Measurements from ENCODE around the gene CPNE5.

CPNE5 gene

GRCh38 chr6:36793296-36793912 is 45.8 kb downstream of the CPNE5 start:
- Mint-ChIP-seq H3K4me1 (ENCODE audit: low read depth) (peaks cover 4% of the 10 kb centered on the region), H3K27me3 (peaks cover 41% of the 10 kb centered on the region), H3K27ac (no peak overlapping the region), H3K4me3 (no peak overlapping the region), H3K36me3 (ENCODE audit: low read depth) (no peaks in the 10 kb centered on the region), H3K9me3 (no peaks in the 10 kb centered on the region)
- intact Hi-C loops (cut with micrococcal nuclease): no loop called here

GRCh38 chr6:36791521-36792135 is 47.6 kb downstream of the CPNE5 start:
- H3K27ac Mint-ChIP-seq: no peak overlapping the region
- H3K4me1 Mint-ChIP-seq (ENCODE audit: low read depth): peaks cover 4% of the 10 kb centered on the region
- intact Hi-C loops (cut with micrococcal nuclease): no loop called here
- H3K27me3 Mint-ChIP-seq: peaks cover 48% of the 10 kb centered on the region
- H3K36me3 Mint-ChIP-seq (ENCODE audit: low read depth): no peaks in the 10 kb centered on the region
- no peaks in the 10 kb centered on the region for H3K9me3 Mint-ChIP-seq
- no peak overlapping the region for H3K4me3 Mint-ChIP-seq

DNA sequence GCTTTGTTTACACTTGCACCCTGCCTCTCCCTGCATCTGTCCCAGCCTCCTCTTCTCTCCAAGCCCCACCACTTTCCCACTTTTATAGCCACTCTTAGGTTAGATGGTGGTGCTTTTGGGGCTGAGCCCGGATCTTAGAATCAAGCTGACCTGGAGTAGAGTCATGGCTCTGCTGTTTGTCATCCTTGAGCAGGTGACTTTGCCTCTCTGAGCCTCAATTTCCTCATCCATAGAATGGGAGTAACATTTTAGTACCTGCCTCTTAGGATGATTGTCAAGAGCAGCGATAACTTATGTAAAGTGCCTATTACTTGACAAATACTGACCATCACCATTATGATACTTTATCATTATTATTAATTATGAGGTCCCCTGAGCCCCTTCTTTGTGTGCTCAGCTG is 48.2 kb downstream of the CPNE5 start:
- Mint-ChIP-seq H3K27ac (no peak overlapping the region), H3K36me3 (ENCODE audit: low read depth) (no peaks in the 10 kb centered on the region), H3K4me1 (ENCODE audit: low read depth) (peaks cover 4% of the 10 kb centered on the region), H3K4me3 (no peak overlapping the region), H3K27me3 (peaks cover 48% of the 10 kb centered on the region), H3K9me3 (no peaks in the 10 kb centered on the region)
- intact Hi-C loops (cut with micrococcal nuclease): no loop called here

GRCh38 chr6:36788768-36789167 is 50.5 kb downstream of the CPNE5 start:
- intact Hi-C loops (cut with micrococcal nuclease): no loop called here
- Mint-ChIP-seq H3K36me3 (ENCODE audit: low read depth) (no peaks in the 10 kb centered on the region), H3K27me3 (peaks cover 46% of the 10 kb centered on the region), H3K4me3 (no peak overlapping the region), H3K4me1 (ENCODE audit: low read depth) (peaks cover 4% of the 10 kb centered on the region), H3K9me3 (no peaks in the 10 kb centered on the region), H3K27ac (no peak overlapping the region)

GRCh38 chr6:36788186-36788585 is 51.1 kb downstream of the CPNE5 start:
- Mint-ChIP-seq H3K36me3 (ENCODE audit: low read depth) (no peaks in the 10 kb centered on the region), H3K9me3 (no peaks in the 10 kb centered on the region), H3K27ac (no peak overlapping the region), H3K4me1 (ENCODE audit: low read depth) (peaks cover 4% of the 10 kb centered on the region), H3K4me3 (no peak overlapping the region), H3K27me3 (peaks cover 40% of the 10 kb centered on the region)
- intact Hi-C loops (cut with micrococcal nuclease): no loop called here

DNA sequence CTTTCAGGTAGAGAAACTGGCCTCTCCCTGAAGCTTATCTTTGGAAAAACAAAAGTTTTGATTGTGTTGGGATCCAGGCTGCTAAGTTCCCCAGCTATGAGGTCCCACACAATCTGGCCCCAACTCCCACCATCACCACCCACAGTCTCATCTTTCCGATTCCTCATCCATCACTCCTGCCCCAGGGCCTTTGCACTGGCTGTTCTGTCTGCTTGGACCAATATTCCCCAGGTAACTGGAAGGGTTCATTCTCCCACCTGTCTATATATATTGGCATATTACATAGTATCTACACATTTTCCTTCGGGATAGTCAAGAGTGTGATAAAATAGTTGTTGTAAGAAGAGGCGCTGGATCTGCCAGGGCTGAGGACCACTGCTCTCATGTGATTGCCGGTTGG is 52.0 kb downstream of the CPNE5 start:
- intact Hi-C loops (cut with micrococcal nuclease): no loop called here
- H3K4me3 Mint-ChIP-seq: no peak overlapping the region
- H3K27me3 Mint-ChIP-seq: peaks cover 33% of the 10 kb centered on the region
- H3K27ac Mint-ChIP-seq: no peak overlapping the region
- peaks cover 10% of the 10 kb centered on the region for H3K4me1 Mint-ChIP-seq (ENCODE audit: low read depth)
- H3K36me3 Mint-ChIP-seq (ENCODE audit: low read depth): no peaks in the 10 kb centered on the region
- H3K9me3 Mint-ChIP-seq: no peaks in the 10 kb centered on the region

GRCh38 chr6:36786055-36786675 is 53.1 kb downstream of the CPNE5 start:
- no peak overlapping the region for H3K27ac Mint-ChIP-seq
- peaks cover 19% of the 10 kb centered on the region for H3K4me1 Mint-ChIP-seq (ENCODE audit: low read depth)
- H3K9me3 Mint-ChIP-seq: no peaks in the 10 kb centered on the region
- H3K4me3 Mint-ChIP-seq: no peak overlapping the region
- intact Hi-C loops (cut with micrococcal nuclease): no loop called here
- H3K36me3 Mint-ChIP-seq (ENCODE audit: low read depth): no peaks in the 10 kb centered on the region
- H3K27me3 Mint-ChIP-seq: peaks cover 24% of the 10 kb centered on the region

DNA sequence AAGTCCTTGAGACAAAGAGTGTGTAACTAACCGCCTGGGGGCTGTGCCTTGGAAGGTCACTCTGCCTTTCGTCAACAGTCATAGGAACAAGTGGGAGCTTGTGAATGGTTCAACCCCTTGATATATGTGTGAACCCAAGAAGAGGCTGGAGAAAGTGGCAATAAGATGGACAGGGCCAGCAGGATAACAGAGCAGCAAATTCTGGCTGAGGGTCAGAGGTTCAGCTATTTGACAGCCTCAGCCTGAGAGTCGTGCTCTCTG is 54.9 kb downstream of the CPNE5 start:
- intact Hi-C loops (cut with micrococcal nuclease): no loop called here
- H3K4me3 Mint-ChIP-seq: no peak overlapping the region

DNA sequence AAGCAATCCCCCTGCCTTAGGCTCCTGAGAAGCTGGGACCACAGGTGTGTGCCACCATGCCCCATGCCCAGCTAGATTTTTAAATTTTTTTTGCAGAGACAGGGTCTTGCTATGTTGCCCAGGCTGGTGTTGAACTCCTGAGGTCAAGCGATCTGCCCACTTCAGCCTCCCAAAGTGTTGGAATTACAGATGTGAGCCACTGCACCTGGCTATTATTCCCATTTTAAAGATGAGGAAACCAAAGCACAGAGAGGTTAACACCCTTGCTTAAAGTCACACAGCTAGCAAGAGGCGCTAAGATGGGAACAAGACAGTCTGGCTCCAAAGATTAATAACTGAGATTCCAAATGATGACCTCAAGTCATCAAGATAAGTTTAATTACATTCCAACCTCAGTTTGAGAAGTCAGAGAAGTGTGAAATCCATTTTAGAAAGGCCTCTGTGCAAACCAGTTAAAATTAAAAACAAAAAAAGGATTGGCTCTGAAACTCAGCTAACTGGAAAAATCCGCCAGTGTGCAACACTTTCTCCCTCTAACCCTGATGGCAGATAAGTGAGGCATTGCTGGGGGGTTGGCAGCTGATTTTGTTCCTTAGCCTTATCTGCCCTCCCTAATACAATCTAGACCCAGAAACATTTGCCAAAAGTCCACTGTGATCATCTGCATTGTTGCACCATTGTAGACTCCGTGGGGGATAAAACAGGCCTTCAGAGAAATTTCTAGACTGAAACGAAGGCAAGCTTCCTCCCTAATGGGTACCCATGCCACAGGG is 55.5 kb downstream of the CPNE5 start:
- H3K36me3 Mint-ChIP-seq (ENCODE audit: low read depth): no peaks in the 10 kb centered on the region

More for the DNA sequence above, 54.9 kb downstream of the CPNE5 start:
- Mint-ChIP-seq H3K36me3 (ENCODE audit: low read depth) (no peaks in the 10 kb centered on the region), H3K27me3 (peaks cover 15% of the 10 kb centered on the region), H3K27ac (no peak overlapping the region), H3K4me1 (ENCODE audit: low read depth) (peaks cover 35% of the 10 kb centered on the region), H3K9me3 (no peaks in the 10 kb centered on the region)

GRCh38 chr6:36781669-36782068 is 57.6 kb downstream of the CPNE5 start:
- Mint-ChIP-seq H3K27me3 (peaks cover 9% of the 10 kb centered on the region), H3K36me3 (ENCODE audit: low read depth) (no peaks in the 10 kb centered on the region), H3K4me3 (no peak overlapping the region), H3K4me1 (ENCODE audit: low read depth) (peaks cover 55% of the 10 kb centered on the region), H3K9me3 (no peaks in the 10 kb centered on the region), H3K27ac (peak overlapping the region; percentile 63)
- intact Hi-C loops (cut with micrococcal nuclease): loop anchor here (2.0 kb wide), 1 partner anchor 15 kb away; no protein-coding TSS in a partner anchor

More for the DNA sequence above, 55.5 kb downstream of the CPNE5 start:
- no peak overlapping the region for H3K4me3 Mint-ChIP-seq
- peaks cover 12% of the 10 kb centered on the region for H3K27me3 Mint-ChIP-seq
- H3K4me1 Mint-ChIP-seq (ENCODE audit: low read depth): peaks cover 34% of the 10 kb centered on the region
- intact Hi-C loops (cut with micrococcal nuclease): loop anchor here (2.0 kb wide), 1 partner anchor 17 kb away; no protein-coding TSS in a partner anchor
- no peak overlapping the region for H3K27ac Mint-ChIP-seq
- H3K9me3 Mint-ChIP-seq: no peaks in the 10 kb centered on the region

- H3K9me3 Mint-ChIP-seq: no peaks in the 10 kb centered on the region
- H3K27me3 Mint-ChIP-seq: peaks cover 15% of the 10 kb centered on the region
- intact Hi-C loops (cut with micrococcal nuclease): no loop called here
- peak overlapping the region; percentile 63 for H3K27ac Mint-ChIP-seq
- no peaks in the 10 kb centered on the region for H3K36me3 Mint-ChIP-seq (ENCODE audit: low read depth)
- peaks cover 63% of the 10 kb centered on the region for H3K4me1 Mint-ChIP-seq (ENCODE audit: low read depth)
- H3K4me3 Mint-ChIP-seq: peak overlapping the region; percentile 32
Observed at GRCh38 chr6:36780442-36781177, 58.6 kb downstream of the CPNE5 start.

DNA sequence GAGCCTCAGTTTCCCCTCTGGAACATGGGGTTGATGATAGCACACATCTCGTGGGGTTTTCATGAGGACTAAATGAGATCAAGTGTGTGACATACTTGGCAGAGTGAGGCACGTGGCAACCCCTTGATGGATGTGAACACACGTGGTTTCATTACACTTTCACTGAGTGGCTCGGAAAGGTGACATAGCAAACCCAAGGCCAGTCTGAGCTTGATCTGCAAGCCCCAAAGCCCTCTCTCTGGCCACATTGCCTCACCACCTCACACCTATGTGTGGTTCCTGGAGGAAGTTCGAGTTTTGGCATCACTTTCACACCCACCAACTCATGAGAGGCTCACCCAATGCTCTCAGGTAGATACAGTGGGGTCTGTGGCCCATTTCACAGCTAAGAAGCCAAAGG is 60.0 kb downstream of the CPNE5 start:
- Mint-ChIP-seq H3K27me3 (peaks cover 25% of the 10 kb centered on the region), H3K36me3 (ENCODE audit: low read depth) (no peaks in the 10 kb centered on the region), H3K4me1 (ENCODE audit: low read depth) (peaks cover 63% of the 10 kb centered on the region), H3K4me3 (no peak overlapping the region), H3K9me3 (no peaks in the 10 kb centered on the region), H3K27ac (peak overlapping the region; percentile 62)
- intact Hi-C loops (cut with micrococcal nuclease): no loop called here

DNA sequence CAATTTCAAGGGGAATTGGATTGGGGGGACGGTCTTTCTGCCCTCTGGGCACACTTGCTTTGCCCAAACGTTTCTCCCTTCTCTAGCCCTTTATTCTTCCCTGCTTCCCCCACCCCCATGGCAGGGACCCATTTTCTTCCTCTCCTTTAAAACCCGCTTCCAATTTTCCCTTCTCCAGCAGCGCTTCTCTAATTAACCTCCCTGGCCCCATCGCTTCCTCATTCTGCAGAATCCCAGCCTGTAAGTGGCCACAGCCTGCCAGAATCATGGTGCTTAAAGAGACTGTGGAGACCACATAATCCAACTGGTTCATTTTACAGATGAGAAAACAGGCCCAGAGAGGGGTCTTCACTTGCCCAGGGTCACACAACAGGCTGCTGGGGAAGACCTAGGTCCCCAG is 61.4 kb downstream of the CPNE5 start:
- H3K4me3 Mint-ChIP-seq: peak overlapping the region; percentile 30
- H3K9me3 Mint-ChIP-seq: no peaks in the 10 kb centered on the region
- H3K4me1 Mint-ChIP-seq (ENCODE audit: low read depth): peaks cover 62% of the 10 kb centered on the region
- peak overlapping the region; percentile 74 for H3K27ac Mint-ChIP-seq
- intact Hi-C loops (cut with micrococcal nuclease): no loop called here
- peaks cover 26% of the 10 kb centered on the region for H3K27me3 Mint-ChIP-seq
- H3K36me3 Mint-ChIP-seq (ENCODE audit: low read depth): no peaks in the 10 kb centered on the region
